Umbilical cord (tissue), 2 donors: ENCODE results near the gene GIPC1. TPM values are rescaled to one million over a fixed set of nuclear protein-coding genes. Genes with fewer than 3 reads are reported as not detected.
"Not testable (repeated sequence)": the region's sequence is repeated elsewhere in the genome, so short reads cannot be mapped to it uniquely, and the experiment has no call there.

ENCODE experiments used
- DNase-seq: peaks from one replicate; pipeline ENCODE4 v3.0.0-alpha.2; 2015; ENCODE audit warnings: low spot score
- total RNA-seq: library from RNA; depleted of rRNA; stranded (reverse); fragments of >200 nt; gene quantifications from one replicate; pipeline ENCODE4 v1.2.3, GENCODE V29; 2014; ENCODE audit warnings: low replicate concordance; ENCODE audit not compliant: insufficient read depth

Gene GIPC1
- total RNA-seq, 1 donor from 2014 or later: 81.1 TPM

DNA sequence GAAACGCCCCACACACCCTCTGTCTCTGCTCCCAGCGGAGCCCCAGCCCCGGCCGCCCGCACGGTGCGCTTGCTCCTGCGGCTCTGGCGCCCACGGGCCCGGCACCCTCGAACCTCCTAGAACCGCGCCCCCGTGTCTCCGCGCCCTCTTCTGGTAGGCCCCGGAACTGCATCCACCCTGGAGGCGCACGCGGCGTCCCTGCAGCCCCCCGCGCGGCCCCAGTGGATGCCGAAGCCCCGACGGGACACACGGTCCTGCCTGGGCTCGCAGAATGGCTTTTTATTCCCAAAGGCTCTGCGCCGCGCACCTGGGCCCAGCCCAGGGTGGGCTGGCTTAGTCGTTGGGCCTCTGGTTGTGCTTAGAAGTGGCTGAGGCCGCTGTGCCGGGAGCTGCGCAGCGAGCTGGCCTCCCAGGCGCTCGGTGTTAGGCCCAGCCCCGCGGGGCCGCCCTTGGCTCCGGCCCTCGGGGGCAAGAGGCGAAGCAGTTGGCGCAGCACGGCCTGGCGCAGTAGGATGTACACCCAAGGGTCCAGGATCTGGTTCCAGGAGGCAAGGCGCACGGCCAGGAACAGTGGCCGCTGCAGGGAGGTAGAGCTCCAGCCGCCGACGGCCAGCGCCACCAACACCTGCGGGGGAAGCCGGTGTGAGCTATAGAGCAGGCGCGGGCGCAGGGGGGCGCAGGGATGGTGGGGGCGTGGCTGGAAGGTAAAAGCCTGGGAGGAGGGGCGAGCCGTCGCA is 23.6 kb downstream of the GIPC1 start:
- peak; percentile 58 for DNase-seq

DNA sequence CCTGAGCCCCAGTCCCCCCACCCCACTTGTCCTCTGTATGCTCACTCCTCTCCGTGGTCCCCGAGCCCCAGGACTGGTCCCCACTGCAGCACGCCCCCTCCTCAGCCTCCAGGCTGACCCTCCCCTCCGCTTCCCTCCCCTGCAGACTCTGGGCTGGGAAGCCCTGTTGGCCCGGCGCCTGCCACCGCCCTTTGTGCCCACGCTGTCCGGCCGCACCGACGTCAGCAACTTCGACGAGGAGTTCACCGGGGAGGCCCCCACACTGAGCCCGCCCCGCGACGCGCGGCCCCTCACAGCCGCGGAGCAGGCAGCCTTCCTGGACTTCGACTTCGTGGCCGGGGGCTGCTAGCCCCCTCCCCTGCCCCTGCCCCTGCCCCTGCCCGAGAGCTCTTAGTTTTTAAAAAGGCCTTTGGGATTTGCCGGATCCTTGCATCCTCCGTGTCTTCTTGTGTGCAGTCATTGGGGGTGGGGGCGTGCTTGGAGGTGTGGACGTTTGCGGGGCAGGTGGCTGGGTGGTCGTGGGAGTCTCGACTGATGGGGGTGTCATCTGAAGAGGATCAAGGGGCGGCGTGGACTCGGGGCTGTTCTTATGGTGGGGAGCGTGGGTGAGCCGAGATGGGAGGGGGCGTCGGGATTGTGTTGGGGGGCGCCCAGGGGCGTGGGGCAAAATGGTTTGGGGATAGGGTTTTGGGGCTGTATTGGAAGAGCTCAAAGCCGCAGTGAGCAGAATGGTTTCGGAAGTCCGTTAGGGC is 24.3 kb downstream of the GIPC1 start:
- DNase-seq: no peak

DNA sequence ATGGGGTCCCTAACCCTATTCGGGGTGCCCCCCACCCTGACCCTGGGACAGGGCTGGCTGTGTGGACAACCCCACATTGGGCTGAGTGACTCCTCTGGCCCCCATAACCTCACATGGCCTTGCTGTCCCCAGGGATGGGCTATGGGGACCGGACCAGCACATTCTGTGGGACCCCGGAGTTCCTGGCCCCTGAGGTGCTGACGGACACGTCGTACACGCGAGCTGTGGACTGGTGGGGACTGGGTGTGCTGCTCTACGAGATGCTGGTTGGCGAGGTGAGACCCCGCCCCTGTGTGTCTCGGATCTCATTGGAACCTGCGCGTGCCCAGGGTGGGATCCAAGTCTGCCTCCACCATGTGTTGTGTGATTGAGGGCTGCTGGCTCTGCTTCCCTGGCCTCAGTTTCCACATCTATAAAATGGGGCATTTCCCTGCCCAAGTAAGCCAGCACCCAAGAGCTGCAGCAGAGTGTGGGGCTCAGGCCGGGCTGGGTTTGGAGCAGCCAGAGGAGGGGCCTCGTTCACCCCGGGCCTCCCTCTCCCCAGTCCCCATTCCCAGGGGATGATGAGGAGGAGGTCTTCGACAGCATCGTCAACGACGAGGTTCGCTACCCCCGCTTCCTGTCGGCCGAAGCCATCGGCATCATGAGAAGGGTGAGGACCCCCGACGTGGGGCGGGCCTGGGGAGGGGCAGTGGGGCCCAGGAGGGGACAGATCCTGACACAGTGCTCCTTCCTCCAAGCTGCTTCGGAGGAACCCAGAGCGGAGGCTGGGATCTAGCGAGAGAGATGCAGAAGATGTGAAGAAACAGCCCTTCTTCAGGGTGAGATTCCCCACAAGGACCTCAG is 25.7 kb downstream of the GIPC1 start:
- DNase-seq: no peak

DNA sequence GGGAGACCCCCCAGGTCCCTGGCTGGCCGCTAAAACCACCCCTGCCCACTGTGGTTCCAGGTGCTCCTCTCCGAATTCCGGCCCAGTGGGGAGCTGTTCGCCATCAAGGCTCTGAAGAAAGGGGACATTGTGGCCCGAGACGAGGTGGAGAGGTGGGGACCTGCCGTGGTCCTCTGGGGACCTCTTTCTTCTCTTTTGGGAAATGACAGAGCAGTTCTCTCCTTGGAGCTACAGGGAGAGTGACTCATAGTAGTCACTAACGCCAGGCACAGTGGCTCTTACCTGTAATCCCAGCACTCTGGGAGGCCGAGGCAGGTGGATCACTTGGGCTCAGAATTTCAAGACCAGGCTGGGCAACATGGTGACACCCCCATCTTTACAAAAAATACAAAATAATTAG is 28.1 kb downstream of the GIPC1 start:
- no peak for DNase-seq

DNA sequence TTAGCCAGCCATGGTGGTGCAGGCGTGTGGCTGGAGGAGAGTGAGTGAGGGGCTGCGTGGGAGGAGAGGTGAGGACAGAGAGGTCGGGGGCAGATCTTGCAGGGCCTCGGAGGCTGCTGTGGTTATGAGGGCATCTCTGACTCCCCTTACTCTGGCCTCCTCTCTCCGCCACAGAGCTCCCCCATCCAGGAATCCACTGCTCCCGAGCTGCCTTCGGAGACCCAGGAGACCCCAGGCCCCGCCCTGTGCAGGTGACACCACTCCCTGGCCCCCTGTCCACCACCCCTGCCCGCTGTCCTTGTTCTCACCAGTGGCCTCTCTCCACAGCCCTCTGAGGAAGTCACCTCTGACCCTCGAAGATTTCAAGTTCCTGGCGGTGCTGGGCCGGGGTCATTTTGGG is 28.5 kb downstream of the GIPC1 start:
- no peak for DNase-seq

DNA sequence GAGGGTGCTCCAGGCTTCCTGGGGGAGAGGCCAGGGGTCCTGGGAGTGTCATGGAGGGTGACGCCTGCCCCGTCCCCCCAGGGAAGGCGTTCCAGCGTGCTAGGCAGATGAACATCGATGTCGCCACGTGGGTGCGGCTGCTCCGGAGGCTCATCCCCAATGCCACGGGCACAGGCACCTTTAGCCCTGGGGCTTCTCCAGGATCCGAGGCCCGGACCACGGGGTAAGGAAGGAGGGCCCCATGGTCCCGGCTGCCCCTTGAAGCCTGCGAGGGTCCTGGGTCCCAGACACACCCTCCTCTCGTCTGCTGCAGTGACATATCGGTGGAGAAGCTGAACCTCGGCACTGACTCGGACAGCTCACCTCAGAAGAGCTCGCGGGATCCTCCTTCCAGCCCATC is 32.2 kb downstream of the GIPC1 start:
- no peak for DNase-seq

DNA sequence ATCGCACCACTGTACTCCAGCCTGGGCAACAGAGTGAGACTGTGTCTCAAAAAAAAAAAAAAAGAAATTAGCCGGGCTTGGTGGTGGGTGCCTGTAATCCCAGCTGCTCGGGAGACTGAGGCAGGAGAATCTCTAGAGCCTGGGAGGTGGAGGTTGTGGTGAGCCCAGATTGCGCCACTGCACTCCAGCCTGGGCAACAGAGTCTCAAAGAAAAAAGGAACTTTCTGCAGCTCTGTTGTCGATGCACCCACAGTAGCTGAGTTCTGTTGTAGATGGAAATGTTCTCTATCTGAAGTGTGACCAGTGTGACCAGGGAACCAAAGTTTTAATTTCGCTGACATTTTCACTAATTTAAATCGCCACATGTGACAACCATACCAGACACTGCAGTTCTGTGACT is 33.5 kb downstream of the GIPC1 start:
- not testable (repeated sequence) for DNase-seq

DNA sequence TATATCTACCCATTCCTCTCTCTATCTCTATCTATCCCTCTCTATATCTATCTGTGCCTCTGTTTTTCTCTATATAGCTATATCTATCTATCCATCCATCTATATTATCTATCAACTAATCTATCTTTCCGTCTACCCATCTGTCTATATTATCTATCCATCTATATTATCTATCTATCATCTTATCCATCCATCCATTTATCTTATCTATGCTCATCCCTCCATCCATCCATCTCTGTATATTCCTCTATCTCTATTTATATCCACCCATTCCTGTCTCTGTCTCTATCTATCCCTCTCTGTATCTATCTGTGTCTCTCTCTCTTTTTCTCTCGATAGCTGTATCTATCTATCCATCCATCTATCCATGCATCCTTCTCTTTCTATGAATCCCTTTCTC is 35.0 kb downstream of the GIPC1 start:
- no peak for DNase-seq

DNA sequence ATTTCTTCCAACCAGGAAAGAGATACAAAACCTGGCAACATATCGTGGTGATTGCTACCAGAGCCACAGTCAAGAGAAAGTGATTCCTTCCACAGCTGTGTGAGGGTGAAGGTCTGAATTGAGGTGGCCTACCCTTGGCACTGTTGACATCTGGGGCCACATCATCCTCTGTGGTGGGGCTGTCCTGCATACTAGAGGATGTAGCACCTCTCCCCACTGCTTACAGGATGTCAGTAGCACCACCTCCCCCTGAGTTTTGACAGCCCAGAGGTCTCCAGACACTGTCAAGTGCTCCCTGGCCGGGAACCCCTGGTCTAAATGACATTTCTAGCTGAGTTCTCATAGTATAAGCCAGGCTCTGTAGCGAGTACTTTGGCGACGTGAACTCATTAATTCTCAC is 36.2 kb downstream of the GIPC1 start:
- no peak for DNase-seq

DNA sequence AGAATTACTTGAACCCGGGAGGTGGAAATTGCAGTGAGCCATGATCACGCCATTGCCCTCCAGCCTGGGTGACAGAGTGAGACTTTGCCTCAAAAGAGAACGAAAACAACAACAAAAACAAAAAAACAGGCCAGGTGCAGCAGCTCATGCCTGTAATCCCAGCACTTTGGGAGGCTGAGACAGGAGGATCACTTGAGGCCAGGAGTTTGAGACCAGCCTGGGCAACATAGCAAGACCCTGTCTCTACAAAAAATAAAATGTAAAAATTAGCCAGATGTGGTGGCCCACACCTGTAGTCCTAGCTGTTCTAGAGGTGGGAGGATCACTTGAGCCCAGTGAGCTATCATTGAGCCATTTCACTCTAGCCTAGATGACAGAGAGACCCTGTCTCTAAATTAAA is 43.6 kb downstream of the GIPC1 start:
- not testable (repeated sequence) for DNase-seq

DNA sequence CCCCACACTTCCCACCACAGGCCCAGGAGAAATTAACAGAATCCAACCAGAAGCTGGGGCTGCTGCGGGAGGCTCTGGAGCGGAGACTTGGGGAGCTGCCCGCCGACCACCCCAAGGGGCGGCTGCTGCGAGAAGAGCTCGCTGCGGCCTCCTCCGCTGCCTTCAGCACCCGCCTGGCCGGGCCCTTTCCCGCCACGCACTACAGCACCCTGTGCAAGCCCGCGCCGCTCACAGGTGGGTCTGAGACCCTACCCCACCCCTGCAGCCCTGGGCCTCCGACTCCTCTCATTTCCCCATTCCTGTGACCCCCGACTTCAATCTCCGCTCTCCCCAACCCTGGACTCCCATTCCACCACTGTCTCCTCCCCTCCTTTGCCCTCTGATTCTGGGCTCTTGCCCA is 45.1 kb downstream of the GIPC1 start:
- DNase-seq: no peak

DNA sequence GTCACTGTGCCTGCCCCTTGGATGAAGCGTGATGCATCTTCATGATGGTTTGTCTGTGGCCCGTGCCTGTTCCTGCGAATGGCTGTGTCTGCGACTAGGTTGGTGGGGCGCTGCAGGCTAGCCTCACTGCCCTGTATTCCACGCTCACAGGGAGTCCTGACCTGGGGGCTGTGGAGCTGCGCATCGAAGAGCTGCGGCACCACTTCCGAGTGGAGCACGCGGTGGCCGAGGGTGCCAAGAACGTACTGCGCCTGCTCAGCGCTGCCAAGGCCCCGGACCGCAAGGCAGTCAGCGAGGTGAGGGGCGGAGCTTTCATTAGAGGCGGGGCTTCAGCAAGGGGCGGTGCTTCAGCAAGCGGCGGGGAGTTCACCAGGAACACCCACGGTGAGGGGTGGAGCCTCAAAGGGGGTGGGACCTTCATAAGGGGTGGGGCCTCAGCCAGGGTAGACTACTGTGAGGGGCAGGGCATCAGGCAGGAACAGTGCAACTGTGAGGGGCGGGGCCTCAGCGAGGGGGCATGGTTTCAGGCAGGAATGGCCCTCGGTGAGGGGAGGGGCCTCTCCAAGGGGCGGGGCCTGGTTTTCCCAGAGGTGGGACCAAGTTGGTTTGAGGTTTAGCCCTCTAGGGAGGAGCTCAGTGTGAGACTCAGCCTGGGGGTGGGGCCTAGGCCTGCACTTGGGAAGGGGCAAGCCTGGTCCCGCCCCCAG is 45.6 kb downstream of the GIPC1 start:
- DNase-seq: no peak

DNA sequence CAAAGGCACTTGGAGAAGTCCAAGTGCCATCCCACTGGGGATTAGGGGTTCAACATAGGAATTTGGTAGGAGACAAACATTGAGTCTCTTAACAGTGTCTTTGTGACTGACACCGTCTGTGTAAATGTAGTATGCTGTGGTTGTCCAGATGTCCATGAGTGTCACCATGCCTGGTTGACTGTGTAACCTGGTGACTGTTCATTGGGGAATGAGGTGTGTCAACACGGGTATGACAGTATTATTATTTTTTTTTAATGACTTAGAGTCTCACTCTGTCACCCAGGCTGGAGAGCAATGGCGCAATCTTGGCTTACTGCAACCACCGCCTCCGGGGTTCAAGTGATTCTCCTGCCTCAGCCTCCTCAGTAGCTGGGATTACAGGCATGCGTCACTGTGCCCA is 46.6 kb downstream of the GIPC1 start:
- DNase-seq: no peak

DNA sequence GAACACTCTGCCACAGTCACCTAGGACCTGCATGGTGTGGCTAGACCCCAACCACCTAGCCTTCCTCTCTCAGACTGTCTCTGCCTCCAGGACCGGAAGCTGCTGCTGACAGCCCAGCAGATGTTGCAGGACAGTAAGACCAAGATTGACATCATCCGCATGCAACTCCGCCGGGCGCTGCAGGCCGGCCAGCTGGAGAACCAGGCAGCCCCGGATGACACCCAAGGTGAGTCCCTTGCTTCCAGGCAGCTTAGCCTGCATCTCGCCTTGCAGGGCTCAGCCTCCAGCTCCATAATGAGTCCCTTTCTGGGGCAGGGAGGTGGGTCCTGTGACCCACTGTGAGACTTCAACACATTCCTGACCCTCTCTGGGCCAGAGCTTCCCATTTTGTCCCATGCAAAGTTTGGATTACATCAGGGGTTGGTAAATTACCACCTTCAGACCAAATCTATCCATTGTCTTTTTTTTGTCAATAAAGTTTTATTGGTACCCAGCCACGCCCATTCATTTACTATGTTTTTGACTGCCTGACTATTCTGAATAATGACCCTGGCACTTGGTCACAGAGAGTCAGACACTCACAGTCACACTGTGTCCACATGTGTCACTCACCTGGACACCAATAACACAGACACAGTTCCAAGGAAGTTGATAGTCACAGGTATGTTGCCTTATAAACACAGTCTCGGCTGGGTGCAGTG is 49.4 kb downstream of the GIPC1 start:
- no peak for DNase-seq

DNA sequence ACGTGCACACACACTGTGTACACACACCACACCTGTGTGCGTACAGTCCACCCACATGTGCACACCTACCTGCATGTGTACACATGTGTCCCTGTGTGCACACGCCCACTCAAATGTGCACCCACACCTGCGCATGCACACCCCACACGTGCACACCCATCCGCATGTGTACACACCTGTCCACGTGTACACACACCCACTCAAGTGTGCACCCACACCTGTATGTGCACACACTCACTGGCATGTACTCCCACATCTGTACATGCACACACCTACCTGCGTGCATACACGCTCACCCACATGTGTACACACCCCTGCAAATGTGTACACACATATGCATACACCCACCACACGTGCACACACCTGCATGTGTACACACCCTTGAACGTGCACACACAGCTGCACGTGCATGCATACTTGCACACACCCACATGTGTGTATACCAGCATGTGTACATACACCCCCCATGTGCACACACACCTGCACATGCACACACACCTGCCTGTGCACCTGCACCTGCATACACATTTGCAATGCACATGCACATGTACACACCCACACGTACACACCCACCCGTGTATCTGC is 52.2 kb downstream of the GIPC1 start:
- no peak for DNase-seq

DNA sequence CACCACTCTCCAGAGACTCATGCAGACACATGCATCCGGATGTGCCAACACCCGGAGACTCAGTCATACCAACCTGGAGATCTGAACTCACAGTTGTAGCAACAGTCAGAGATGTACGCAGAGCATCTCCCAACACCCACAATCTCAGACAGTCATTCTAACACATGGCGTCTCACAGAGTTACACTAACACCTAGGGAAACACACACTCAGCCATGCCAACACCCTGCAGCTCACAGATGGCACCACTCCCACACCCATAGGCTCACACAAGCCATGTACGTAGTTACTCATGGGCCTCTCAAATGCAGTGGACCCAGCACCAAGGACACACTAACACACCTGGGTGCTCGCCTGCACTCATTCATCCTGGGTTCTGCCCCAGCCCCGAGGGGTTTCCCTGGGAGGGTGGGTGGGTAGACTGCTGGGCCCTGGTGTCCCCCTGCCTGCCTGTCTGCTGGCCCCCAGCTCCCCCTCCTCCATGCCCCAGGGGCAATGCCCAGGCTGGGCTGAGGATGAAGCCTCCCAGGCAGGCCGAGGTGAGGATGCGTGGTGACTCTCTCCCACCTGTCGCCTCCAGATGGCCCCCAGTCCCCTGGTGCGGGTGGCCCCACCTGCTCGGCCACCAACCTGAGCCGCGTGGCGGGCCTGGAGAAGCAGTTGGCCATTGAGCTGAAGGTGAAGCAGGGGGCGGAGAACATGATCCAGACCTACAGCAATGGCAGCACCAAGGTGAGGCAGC is 52.9 kb downstream of the GIPC1 start:
- DNase-seq: no peak

DNA sequence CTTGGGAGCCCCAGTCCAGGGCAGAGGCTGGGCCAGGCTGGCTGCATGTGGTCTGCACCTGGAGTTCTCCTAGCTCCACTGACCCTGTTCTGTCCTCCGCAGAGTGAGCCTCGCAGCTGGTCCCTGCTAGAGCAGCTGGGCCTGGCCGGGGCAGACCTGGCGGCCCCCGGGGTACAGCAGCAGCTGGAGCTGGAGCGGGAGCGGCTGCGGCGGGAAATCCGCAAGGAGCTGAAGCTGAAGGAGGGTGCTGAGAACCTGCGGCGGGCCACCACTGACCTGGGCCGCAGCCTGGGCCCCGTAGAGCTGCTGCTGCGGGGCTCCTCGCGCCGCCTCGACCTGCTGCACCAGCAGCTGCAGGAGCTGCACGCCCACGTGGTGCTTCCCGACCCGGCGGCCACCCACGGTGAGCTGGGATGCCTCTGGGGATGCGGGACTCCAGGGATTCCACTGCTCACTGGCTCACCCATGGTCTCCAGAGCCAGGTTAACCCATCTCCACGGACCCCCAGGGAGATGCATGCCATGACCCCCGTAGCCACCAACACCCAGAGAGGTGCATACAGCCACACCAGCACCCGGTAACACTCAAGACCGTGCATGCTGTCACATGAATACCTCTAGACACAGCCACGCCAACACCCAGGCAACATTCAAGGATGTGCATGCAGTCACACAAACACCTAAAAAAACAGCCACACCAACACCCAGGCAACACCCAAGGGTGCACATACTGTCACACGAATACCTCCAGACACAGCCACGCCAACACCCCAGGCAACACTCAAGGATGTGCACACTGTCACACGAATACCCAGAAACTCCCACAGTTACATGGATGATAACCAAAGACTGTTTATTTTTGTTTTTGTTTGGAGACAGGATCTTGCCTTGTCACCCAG is 54.6 kb downstream of the GIPC1 start:
- no peak for DNase-seq

DNA sequence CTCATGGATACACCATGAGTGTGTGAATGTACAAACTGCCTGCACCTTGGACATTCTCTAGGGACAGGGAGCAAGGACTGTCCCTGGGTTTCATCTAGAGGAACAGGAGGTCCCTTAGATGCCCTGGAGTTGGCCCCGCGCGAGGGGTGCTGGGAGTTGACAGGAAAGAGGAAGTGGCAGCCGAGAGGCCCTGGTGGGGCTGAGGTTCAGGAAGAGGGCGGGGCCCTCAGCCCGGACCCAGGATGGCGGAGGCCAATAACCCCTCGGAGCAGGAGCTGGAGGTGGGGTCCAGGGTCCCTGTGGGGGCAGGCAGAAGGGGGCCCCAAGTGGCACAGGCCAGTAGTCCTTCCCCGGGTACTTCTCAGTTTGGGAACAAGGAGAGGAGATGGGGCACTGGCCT is 55.9 kb downstream of the GIPC1 start:
- peak; percentile 62 for DNase-seq

DNA sequence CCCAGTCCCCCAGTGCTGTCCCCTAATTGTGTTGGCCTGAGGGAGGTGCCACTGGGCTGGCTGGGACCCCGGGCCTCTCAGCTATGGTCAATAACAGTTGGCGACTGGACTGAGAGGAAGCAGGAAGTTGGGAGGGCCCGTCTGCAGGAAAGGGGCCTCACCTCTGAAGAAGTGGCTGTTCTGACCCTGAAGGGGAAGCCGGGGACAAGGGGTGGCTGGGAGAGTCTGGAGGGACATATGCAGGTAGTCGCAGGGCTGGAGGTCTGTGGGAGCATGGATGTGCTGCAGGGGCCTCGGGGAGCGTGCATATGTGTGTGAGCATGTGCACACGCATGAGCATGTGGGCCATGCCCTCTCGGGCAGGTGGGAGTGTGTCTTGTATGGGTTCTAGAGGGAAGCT is 56.9 kb downstream of the GIPC1 start:
- no peak for DNase-seq
